ENCODE results near the gene CD8B.

CD8B gene

DNA sequence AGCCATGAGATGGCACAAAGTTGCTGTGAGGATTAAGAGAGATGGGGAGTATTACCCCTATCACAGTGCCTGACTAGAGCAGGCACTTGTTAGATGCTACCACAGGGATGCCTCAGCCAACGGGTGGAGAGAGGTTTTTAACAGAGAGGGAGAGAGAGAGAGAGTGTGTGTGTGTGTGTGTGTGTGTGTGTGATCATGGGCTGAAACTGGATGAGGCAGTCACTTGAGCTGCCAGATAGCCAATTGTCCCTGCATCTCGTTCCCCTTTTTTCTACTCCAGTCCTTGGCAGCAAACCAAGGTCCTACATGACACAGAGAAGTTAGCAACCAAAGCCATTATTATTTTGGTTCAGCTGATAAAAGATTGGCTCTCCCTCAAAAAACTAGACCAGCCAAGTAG is 74.0 kb downstream of the CD8B start:
- Histone ChIP-seq H3K36me3 (ENCODE audit: control insufficient read depth, insufficient read depth, low read length) (no peaks in the 10 kb centered on the region), H3K4me3 (replicated peaks; ENCODE audit: low read depth, low read length) (no peak overlapping the region), H3K27me3 (replicated peaks; ENCODE audit: control insufficient read depth, insufficient read depth, low read length) (no peaks in the 10 kb centered on the region; the same call in 1 of the 2 replicates)
- DNase-seq (ENCODE audit: extremely low read depth, insufficient read length): no peak
- TF ChIP-seq, protein P1, sequence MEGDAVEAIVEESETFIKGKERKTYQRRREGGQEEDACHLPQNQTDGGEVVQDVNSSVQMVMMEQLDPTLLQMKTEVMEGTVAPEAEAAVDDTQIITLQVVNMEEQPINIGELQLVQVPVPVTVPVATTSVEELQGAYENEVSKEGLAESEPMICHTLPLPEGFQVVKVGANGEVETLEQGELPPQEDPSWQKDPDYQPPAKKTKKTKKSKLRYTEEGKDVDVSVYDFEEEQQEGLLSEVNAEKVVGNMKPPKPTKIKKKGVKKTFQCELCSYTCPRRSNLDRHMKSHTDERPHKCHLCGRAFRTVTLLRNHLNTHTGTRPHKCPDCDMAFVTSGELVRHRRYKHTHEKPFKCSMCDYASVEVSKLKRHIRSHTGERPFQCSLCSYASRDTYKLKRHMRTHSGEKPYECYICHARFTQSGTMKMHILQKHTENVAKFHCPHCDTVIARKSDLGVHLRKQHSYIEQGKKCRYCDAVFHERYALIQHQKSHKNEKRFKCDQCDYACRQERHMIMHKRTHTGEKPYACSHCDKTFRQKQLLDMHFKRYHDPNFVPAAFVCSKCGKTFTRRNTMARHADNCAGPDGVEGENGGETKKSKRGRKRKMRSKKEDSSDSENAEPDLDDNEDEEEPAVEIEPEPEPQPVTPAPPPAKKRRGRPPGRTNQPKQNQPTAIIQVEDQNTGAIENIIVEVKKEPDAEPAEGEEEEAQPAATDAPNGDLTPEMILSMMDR (IDR thresholded peaks at IDR 0.05; ENCODE audit: insufficient read depth, low read length, poor library complexity, severe bottlenecking): no peak

DNA sequence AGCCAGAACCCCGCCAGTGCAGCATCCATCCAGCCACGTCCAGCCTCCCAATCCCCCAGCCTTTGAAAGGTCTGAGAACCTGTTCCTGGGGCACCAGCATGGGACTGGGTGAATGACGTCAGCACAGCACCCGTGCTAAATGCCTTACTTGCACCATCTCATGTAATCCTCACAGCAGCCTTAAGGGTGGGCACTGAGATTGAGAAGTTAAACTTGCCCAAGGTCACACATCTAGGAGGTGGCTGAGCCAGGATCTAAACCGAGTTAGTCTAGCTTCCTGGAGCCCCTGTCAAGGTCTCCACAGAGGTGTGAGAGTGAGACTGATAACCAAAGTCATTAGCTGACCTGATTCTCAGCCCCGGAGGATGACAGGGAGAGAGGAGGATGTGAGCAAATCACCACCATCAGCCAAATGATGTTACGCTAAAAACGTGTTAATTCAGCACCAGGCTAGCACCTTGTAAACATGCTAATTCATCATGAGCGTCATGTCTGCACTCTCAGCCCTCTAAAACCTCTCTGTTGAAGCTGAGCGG is 75.6 kb downstream of the CD8B start:
- Histone ChIP-seq H3K4me3 (replicated peaks; ENCODE audit: low read depth, low read length) (no peak overlapping the region), H3K27me3 (replicated peaks; ENCODE audit: control insufficient read depth, insufficient read depth, low read length) (no peaks in the 10 kb centered on the region; the same call in 1 of the 2 replicates), H3K36me3 (ENCODE audit: control insufficient read depth, insufficient read depth, low read length) (no peaks in the 10 kb centered on the region)
- TF ChIP-seq, protein P1 (IDR thresholded peaks at IDR 0.05; ENCODE audit: insufficient read depth, low read length, poor library complexity, severe bottlenecking): no peak
- no peak for DNase-seq (ENCODE audit: extremely low read depth, insufficient read length)

DNA sequence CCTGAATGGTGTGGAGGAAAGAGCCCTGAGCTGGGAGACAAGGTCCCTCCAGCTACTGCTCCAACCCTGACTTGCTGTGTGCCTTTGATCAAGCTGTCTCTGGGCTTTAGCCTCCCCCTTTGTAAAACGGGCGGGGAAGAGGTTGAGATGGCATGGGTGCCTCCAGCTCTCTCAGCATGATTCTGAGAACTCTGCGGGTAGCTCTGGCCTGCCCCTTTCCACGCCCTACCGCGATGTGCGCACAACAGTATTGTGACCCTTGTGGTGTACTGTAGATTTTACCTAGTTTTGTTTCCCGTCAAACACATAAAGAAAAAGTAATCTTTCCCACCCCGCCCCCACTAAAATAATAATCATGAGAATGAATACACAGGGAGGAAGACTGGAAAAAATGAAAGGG is 76.2 kb downstream of the CD8B start:
- Histone ChIP-seq H3K4me3 (replicated peaks; ENCODE audit: low read depth, low read length) (no peak overlapping the region), H3K27me3 (replicated peaks; ENCODE audit: control insufficient read depth, insufficient read depth, low read length) (no peaks in the 10 kb centered on the region; the same call in 1 of the 2 replicates), H3K36me3 (ENCODE audit: control insufficient read depth, insufficient read depth, low read length) (no peaks in the 10 kb centered on the region)
- TF ChIP-seq, protein P1 (IDR thresholded peaks at IDR 0.05; ENCODE audit: insufficient read depth, low read length, poor library complexity, severe bottlenecking): no peak
- no peak for DNase-seq (ENCODE audit: extremely low read depth, insufficient read length)

DNA sequence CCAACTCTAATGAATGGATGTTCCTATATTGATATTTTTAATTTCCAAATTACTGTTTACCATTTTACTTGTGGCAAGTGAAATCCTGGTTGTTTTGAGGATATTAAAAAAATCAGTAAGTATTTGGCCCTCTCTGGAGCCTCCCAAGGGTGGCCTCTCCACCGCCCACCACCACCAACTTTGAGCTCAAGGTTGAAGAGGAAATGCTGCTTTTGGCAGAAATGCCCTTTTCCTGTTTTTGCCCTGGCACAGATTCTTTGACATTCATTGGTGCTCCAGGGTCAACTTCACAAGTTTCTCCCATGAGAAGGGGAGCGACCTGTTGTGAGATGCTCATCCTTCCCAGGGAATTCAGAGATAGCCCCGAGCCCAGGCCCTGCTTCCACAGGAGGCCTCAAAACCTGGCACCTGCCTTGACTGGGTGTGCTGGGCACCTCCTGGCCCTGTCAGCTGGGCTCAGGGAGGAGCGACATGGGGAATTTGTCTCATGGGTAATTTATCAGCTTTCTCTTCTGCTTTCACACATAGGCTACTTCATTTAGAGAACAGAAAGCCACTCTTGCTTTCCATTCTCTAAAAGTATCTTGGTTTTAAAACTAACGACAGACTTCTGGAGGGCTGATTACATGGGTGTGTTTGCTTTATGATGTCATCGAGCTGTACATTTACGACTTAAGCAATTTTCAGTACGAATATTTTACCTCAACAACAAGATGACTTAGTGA is 77.9 kb downstream of the CD8B start:
- H3K36me3 ChIP-seq (ENCODE audit: control insufficient read depth, insufficient read depth, low read length): no peaks in the 10 kb centered on the region
- TF ChIP-seq, protein P1 (IDR thresholded peaks at IDR 0.05; ENCODE audit: insufficient read depth, low read length, poor library complexity, severe bottlenecking): no peak
- H3K4me3 ChIP-seq (replicated peaks; ENCODE audit: low read depth, low read length): no peak overlapping the region
- peak; percentile 40 for DNase-seq (ENCODE audit: extremely low read depth, insufficient read length)
- no peaks in the 10 kb centered on the region; the same call in 1 of the 2 replicates for H3K27me3 ChIP-seq (replicated peaks; ENCODE audit: control insufficient read depth, insufficient read depth, low read length)

DNA sequence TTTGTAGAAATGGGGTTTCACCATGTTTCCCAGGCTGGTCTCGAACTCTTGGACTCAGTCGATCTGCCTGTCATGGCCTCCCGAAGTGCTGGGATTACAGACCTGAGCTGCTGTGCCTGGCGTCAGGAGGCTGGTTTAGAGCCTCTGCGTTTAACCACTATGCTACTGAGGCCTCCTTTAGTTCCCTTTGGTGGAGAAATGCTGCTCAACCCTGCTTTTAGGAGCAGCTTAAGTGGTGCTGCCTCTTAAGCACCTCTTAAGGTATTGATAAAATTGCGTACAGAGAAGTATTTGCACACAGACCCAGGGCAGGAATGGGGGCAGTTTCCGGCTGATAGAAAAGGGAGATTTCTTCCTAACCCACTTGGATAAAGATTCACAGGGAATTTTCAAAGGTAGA is 78.9 kb downstream of the CD8B start:
- TF ChIP-seq, protein P1 (IDR thresholded peaks at IDR 0.05; ENCODE audit: insufficient read depth, low read length, poor library complexity, severe bottlenecking): no peak
- H3K4me3 ChIP-seq (replicated peaks; ENCODE audit: low read depth, low read length): no peak overlapping the region
- no peak for DNase-seq (ENCODE audit: extremely low read depth, insufficient read length)
- no peaks in the 10 kb centered on the region for H3K27me3 ChIP-seq (replicated peaks; ENCODE audit: control insufficient read depth, insufficient read depth, low read length)
- H3K36me3 ChIP-seq (ENCODE audit: control insufficient read depth, insufficient read depth, low read length): no peaks in the 10 kb centered on the region

All from GM06990 (cell line).